HepG2 (cell line): ENCODE data around the gene CCDC136. TPM values are rescaled to one million over a fixed set of nuclear protein-coding genes. Genes with fewer than 3 reads are reported as not detected.
A peak's percentile ranks its signal among the peaks of the same experiment; 100 is the strongest.

ENCODE experiments used
- AKNA ChIP-seq: sonication (generic); formaldehyde crosslinking; IDR thresholded peaks from 2 replicates; pipeline ENCODE4 v1.4.0; 2020; ENCODE audit warnings: missing genetic modification reagents, borderline replicate concordance
- BRD4 ChIP-seq: sonication (generic); formaldehyde crosslinking; IDR thresholded peaks from 2 replicates; pipeline ENCODE4 v1.4.0; 2020; ENCODE audit warnings: missing genetic modification reagents
- CEBPZ ChIP-seq: IDR thresholded peaks from 2 replicates; pipeline ENCODE4 v1.6.1; 2012; ENCODE audit warnings: low read length, improper control_type of control experiment
- CENPT ChIP-seq: sonication (generic); formaldehyde crosslinking; IDR thresholded peaks from 2 replicates; pipeline ENCODE4 v1.8.0; 2022; ENCODE audit warnings: low read depth, mild to moderate bottlenecking, moderate library complexity, missing genetic modification reagents
- CHD2 ChIP-seq: IDR thresholded peaks from 2 replicates; pipeline ENCODE4 v1.6.1; 2011; ENCODE audit warnings: low read depth, low read length, improper control_type of control experiment
- FOSL2 ChIP-seq: sonication (generic); formaldehyde crosslinking; IDR thresholded peaks from 2 replicates; pipeline ENCODE4 v1.4.0; 2020; ENCODE audit warnings: missing genetic modification reagents
- HBP1 ChIP-seq: IDR thresholded peaks from 2 replicates; pipeline ENCODE4 v1.6.1; 2016; ENCODE audit warnings: low read depth, control low read depth
- MTF2 ChIP-seq: sonication (generic); formaldehyde crosslinking; IDR thresholded peaks from 2 replicates; pipeline ENCODE4 v1.5.0; 2020; ENCODE audit warnings: missing genetic modification reagents, borderline replicate concordance
- RXRA ChIP-seq: sonication (generic); formaldehyde crosslinking; IDR thresholded peaks from 2 replicates; pipeline ENCODE4 v1.5.1; 2020; ENCODE audit warnings: missing genetic modification reagents
- SALL1 ChIP-seq: sonication (generic); formaldehyde crosslinking; IDR thresholded peaks from 2 replicates; pipeline ENCODE4 v1.8.0; 2022; ENCODE audit warnings: mild to moderate bottlenecking, missing genetic modification reagents
- THAP9 ChIP-seq: sonication (generic); formaldehyde crosslinking; IDR thresholded peaks from 2 replicates; pipeline ENCODE4; 2020; ENCODE audit warnings: missing genetic modification reagents, mild to moderate bottlenecking, borderline replicate concordance
- ZFX ChIP-seq: sonication (generic); formaldehyde crosslinking; IDR thresholded peaks from 2 replicates; pipeline ENCODE4 v1.4.0; 2020; ENCODE audit warnings: mild to moderate bottlenecking, low read depth, missing genetic modification reagents, moderate library complexity
- polyA plus RNA-seq, 8 experiments: library from polyadenylated mRNA; depleted of rRNA in 3 of 8; stranded (reverse) in 7 of 8; unstranded in 1 of 8; fragments of >200 nt; fragmentation: Illumina TruSeq in 4 of 8; extraction: Trizol in 4 of 8; gene quantifications; 2 replicates each; pipeline versions ENCODE4 v1.2.1 to v1.2.3, GENCODE V29; 2011 to 2016; ENCODE audit warnings: low read depth in 4 of 8, missing spikeins in 1 of 8, mixed read lengths in 1 of 8; ENCODE audit not compliant: insufficient read depth in 1 of 8
- total RNA-seq, 5 experiments: library from RNA; depleted of rRNA; stranded (reverse); fragments of >200 nt; fragmentation: Illumina TruSeq; extraction: Trizol; gene quantifications; 2 replicates each; pipeline ENCODE4 v1.2.3, GENCODE V29; 2016; ENCODE audit warnings: low read depth in 1 of 5

The CCDC136 gene
- total and polyA plus RNA-seq, 2 of the 13 experiments (the other 11 are each of a cell fraction or from before 2014, with no cell fraction given), result 0.04 to 0.38 TPM

DNA sequence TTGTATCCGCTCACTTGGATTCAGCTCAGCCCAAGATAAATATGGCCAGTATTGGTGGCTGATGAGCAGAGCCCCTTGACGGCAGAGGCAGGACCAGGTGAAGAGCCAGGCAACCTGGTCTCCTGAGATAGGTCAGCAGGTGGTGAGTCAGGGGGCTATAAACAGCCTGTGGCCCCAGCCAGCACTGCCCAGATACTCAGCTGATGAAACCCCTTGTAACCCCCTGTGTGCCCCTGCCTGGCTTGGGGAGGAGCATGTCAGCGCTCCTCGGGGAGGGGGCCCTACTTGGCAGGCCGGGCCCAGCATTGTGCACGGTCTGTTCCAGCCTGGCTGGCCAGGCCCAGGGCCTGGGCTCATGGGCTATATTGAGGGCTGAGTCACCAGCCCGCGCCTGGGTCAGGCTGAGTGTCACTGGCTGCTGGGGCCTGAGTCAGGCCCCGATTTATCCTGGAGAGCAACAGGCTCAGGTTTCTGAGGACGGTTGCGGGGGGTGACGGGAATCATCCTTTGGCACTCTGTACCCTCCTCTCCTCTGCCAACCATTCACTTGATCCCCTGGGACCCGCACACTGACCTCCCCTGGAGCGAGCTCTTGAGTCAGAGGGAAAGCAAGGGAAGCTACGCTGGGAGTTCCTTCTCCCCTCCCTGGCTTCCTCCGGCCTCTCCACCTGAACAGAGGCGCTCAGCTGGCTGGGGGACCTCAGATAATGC lies 35.6 kb downstream of the CCDC136 start (continued):
- peak; percentile 85 for TF ChIP-seq FOSL2 (CRISPR knock-in tag)
- no peak for TF ChIP-seq AKNA (CRISPR knock-in tag)
- TF ChIP-seq SALL1 (CRISPR knock-in tag), result 0 out of 2 replicates have a peak, but pooled peaks have one; percentile 1
- TF ChIP-seq HBP1, result 0 out of 2 replicates have a peak, but pooled peaks have one; percentile 33
- no peak for TF ChIP-seq THAP9 (CRISPR knock-in tag)
- 0 out of 2 replicates have a peak, but pooled peaks have one; percentile 12 for TF ChIP-seq MTF2 (CRISPR knock-in tag)
- no peak for TF ChIP-seq BRD4
- 0 out of 2 replicates have a peak, but pooled peaks have one; percentile 51 for TF ChIP-seq ZFX (CRISPR knock-in tag)
- peak; percentile 2; the same call in 1 of the 2 replicates for TF ChIP-seq RXRA (CRISPR knock-in tag)
- no peak for TF ChIP-seq CENPT
- TF ChIP-seq CEBPZ, result no peak
- no peak for TF ChIP-seq CHD2
